Endothelial cell of umbilical vein (primary cell): Measurements from ENCODE around the gene MFAP2. TPM values are rescaled to one million over a fixed set of nuclear protein-coding genes. Genes with fewer than 3 reads are reported as not detected.

Source experiments
- BruUV-seq: library from RNA; stranded (reverse); fragments of 400-500 nt; replicated peaks from 2 replicates; lab custom pipeline; 2021; lab: Mats Ljungman, UMichigan
- CTCF ChIA-PET: fragments of 300-600, 350-600 bp; sonication (Branson Sonifier 250); formaldehyde crosslinking; loops from one replicate; lab custom pipeline; 2021; ENCODE audit warnings: antibody characterized with exemption, inconsistent platforms; lab: Charles Lee
- POLR2A ChIA-PET: fragments of 300-600, 350-600 bp; sonication (Branson Sonifier 250); formaldehyde crosslinking; loops from one replicate; lab custom pipeline; 2021; ENCODE audit warnings: antibody characterized with exemption, inconsistent platforms; lab: Charles Lee
- DNase-seq: peaks from one replicate; pipeline ENCODE4 v3.0.0-alpha.2; 2011; ENCODE audit warnings: low read depth, low spot score
- FAIRE-seq: peaks from 2 replicates; lab custom pipeline; 2011; peaks lifted over from hg19 to GRCh38; lab: Jason Lieb, UNC
- H2AFZ ChIP-seq: 2 replicates; pipeline ENCODE4 v1.6.0; 2012; ENCODE audit warnings: low read depth, low read length, control low read depth, inconsistent platforms
- H3K27ac ChIP-seq: 2 replicates; pipeline ENCODE4 v1.5.1; 2011; ENCODE audit warnings: low read depth, mild to moderate bottlenecking, control low read depth, low read length, moderate library complexity; ENCODE audit not compliant: insufficient read depth
- H3K27me3 ChIP-seq, 2 experiments: 2 replicates each; pipeline versions ENCODE4 v1.6.0 to v1.6.1; 2011; ENCODE audit warnings: low read length in 2 of 2, mixed read lengths in 1 of 2; ENCODE audit not compliant: control insufficient read depth in 2 of 2, insufficient read depth in 2 of 2
- H3K36me3 ChIP-seq, 2 experiments: 2 replicates in 1 of 2; 3 replicates in 1 of 2; pipeline ENCODE4 v1.5.1; 2011; ENCODE audit warnings: low read length in 2 of 2, mild to moderate bottlenecking in 1 of 2, moderate library complexity in 1 of 2; ENCODE audit not compliant: control insufficient read depth in 2 of 2, insufficient read depth in 2 of 2; ENCODE audit errors: extremely low read depth in 1 of 2
- H3K4me1 ChIP-seq: 3 replicates; pipeline ENCODE4 v1.5.1; 2011; ENCODE audit warnings: mild to moderate bottlenecking, low read length; ENCODE audit not compliant: control insufficient read depth, insufficient read depth; ENCODE audit errors: extremely low read depth
- H3K4me2 ChIP-seq: 2 replicates; pipeline ENCODE4 v1.6.1; 2011; ENCODE audit warnings: low read length, control low read depth, mixed read lengths; ENCODE audit not compliant: insufficient read depth
- H3K4me3 ChIP-seq, 3 experiments: fragments of 200-600 bp in 1 of 3; sonication (generic), shearing (Covaris generic) in 1 of 3; replicated peaks in 1 of 3; 2 replicates each; pipeline ENCODE4 v1.5.1; 2011 to 2016; ENCODE audit warnings: control low read depth in 3 of 3, low read length in 3 of 3, mild to moderate bottlenecking in 2 of 3, inconsistent platforms in 1 of 3, low read depth in 1 of 3, moderate library complexity in 1 of 3; ENCODE audit not compliant: insufficient read depth in 1 of 3
- H3K79me2 ChIP-seq: 2 replicates; pipeline ENCODE4 v1.6.0; 2012; ENCODE audit warnings: low read length, inconsistent platforms; ENCODE audit not compliant: control insufficient read depth, insufficient read depth
- H3K9ac ChIP-seq: replicated peaks from 2 replicates; pipeline ENCODE3; 2011; ENCODE audit warnings: low read length, control low read depth; ENCODE audit not compliant: insufficient read depth; ENCODE audit errors: extremely low read depth
- H3K9me1 ChIP-seq: replicated peaks from 3 replicates; pipeline ENCODE4 v1.6.0; 2011; ENCODE audit warnings: mild to moderate bottlenecking, low read length; ENCODE audit not compliant: control insufficient read depth, insufficient read depth; ENCODE audit errors: extremely low read depth
- H3K9me3 ChIP-seq: replicated peaks from 2 replicates; pipeline ENCODE4 v1.5.1; 2012; ENCODE audit warnings: low read length, inconsistent platforms; ENCODE audit not compliant: control insufficient read depth, insufficient read depth
- H4K20me1 ChIP-seq: replicated peaks from 2 replicates; pipeline ENCODE3; 2011; ENCODE audit warnings: mild to moderate bottlenecking, low read length; ENCODE audit not compliant: control insufficient read depth, insufficient read depth; ENCODE audit errors: extremely low read depth
- EZH2 ChIP-seq: IDR thresholded peaks from 2 replicates; pipeline ENCODE4 v1.6.1; 2012; ENCODE audit warnings: borderline replicate concordance, low read depth, mild to moderate bottlenecking, moderate library complexity, low read length, inconsistent platforms; ENCODE audit not compliant: severe bottlenecking
- FOS ChIP-seq: IDR thresholded peaks from 2 replicates; pipeline ENCODE4 v1.6.1; 2011; ENCODE audit warnings: mild to moderate bottlenecking, low read length, moderate library complexity, borderline replicate concordance; ENCODE audit not compliant: insufficient read depth
- GATA2 ChIP-seq: IDR thresholded peaks from 2 replicates; pipeline ENCODE4 v1.7.0; 2011; ENCODE audit warnings: low read depth, mild to moderate bottlenecking, moderate library complexity, mixed read lengths, low read length; ENCODE audit not compliant: insufficient read length, insufficient read depth
- JUN ChIP-seq: IDR thresholded peaks from 2 replicates; pipeline ENCODE4 v1.6.1; 2011; ENCODE audit warnings: borderline replicate concordance, low read depth; ENCODE audit not compliant: insufficient read length, insufficient read depth
- MYC ChIP-seq: IDR thresholded peaks from one replicate; pipeline ENCODE4 v1.6.1; 2011; ENCODE audit warnings: mild to moderate bottlenecking, low read depth, low read length
- POLR2A ChIP-seq: IDR thresholded peaks from 2 replicates; pipeline ENCODE4 v1.6.1; 2012; ENCODE audit warnings: low read depth, mild to moderate bottlenecking, control low read depth, low read length
- POLR2AphosphoS5 ChIP-seq: IDR thresholded peaks from 2 replicates; pipeline ENCODE4 v1.6.1; 2012; ENCODE audit warnings: low read depth, mild to moderate bottlenecking, control low read depth, low read length, moderate library complexity; ENCODE audit not compliant: insufficient read depth
- dilution Hi-C: fragments of 300-500 bp; cut with MboI; formaldehyde crosslinking; loops from one replicate; pipeline ENCODE4 v1.15.0; 2019; ENCODE audit warnings: low sequenced_read_pairs; ENCODE audit not compliant: extremely low pct_ligation_motif_present
- intact Hi-C: fragments of 100-400 bp; cut with micrococcal nuclease; formaldehyde crosslinking; loops from one replicate; pipeline ENCODE4 v1.10.0; 2022
- polyA plus RNA-seq, 4 experiments: library from polyadenylated mRNA; depleted of rRNA in 3 of 4; stranded (reverse) in 3 of 4; unstranded in 1 of 4; fragments of >200 nt; gene quantifications; 2 replicates each; pipeline versions ENCODE4 v1.2.1 to v1.2.3, GENCODE V29; 2011 to 2012; ENCODE audit warnings: missing spikeins in 1 of 4
- total RNA-seq: library from RNA; stranded (reverse); gene quantifications from 2 replicates; pipeline ENCODE4 v1.2.3, GENCODE V29; 2021
- TF ChIP-seq, protein P1 (sequence below), 2 donors: IDR thresholded peaks; 1 replicate in 1 of 2; 2 replicates in 1 of 2; pipeline ENCODE4 v1.5.1; 2011; ENCODE audit warnings: low read length in 2 of 2, mild to moderate bottlenecking in 2 of 2, moderate library complexity in 2 of 2, control low read depth in 1 of 2, inconsistent platforms in 1 of 2, low read depth in 1 of 2; ENCODE audit not compliant: insufficient read depth in 1 of 2; ENCODE audit errors: extremely low read depth in 1 of 2
- TF ChIP-seq, protein P2 (sequence below): IDR thresholded peaks from 2 replicates; pipeline ENCODE4 v1.6.1; 2011; ENCODE audit not compliant: insufficient read depth, insufficient read length

MFAP2 gene
- total and polyA plus RNA-seq, 2 donors (not counting 3 experiments of a cell fraction or from before 2014, with no cell fraction given): 37.9 to 138 TPM

DNA sequence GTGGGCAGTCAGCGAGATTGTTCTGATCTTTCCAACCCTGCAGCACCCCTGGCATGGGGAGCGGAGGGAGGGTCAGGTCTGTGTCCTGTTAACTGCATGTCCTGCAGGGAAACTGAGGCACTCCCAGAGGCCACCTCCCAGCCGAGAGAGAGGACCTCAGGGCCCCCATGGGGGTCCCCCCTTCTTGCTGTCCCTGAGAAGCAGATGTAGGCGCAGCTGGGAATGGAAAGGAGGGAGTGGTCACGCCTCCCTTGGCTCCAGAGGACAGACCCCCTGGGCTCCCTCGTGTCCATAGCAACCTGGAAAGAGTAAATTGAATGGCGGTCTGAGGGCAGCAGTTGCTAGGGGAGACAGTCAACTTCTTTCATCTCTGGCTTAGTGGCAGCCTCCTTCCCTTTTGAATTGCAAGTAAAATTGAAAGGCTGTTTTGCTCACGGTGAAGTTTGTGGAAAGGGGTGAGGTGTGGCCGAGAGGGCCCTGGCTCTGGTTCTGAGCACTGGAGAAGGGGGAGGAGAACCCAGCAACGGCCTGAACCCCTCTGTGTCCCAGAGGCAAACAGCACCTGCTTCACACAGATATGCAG is 53.8 kb downstream of the MFAP2 start:
- TF ChIP-seq POLR2AphosphoS5 (no peak), JUN (no peak), EZH2 (no peak), POLR2A (no peak), GATA2 (no peak), MYC (no peak), FOS (no peak)
- TF ChIP-seq, protein P1, sequence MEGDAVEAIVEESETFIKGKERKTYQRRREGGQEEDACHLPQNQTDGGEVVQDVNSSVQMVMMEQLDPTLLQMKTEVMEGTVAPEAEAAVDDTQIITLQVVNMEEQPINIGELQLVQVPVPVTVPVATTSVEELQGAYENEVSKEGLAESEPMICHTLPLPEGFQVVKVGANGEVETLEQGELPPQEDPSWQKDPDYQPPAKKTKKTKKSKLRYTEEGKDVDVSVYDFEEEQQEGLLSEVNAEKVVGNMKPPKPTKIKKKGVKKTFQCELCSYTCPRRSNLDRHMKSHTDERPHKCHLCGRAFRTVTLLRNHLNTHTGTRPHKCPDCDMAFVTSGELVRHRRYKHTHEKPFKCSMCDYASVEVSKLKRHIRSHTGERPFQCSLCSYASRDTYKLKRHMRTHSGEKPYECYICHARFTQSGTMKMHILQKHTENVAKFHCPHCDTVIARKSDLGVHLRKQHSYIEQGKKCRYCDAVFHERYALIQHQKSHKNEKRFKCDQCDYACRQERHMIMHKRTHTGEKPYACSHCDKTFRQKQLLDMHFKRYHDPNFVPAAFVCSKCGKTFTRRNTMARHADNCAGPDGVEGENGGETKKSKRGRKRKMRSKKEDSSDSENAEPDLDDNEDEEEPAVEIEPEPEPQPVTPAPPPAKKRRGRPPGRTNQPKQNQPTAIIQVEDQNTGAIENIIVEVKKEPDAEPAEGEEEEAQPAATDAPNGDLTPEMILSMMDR (IDR thresholded peaks at IDR 0.05; ENCODE audit: extremely low read depth in 1 of 2, insufficient read depth in 1 of 2, low read depth in 1 of 2, low read length in 2 of 2): no peak
- TF ChIP-seq, protein P2, sequence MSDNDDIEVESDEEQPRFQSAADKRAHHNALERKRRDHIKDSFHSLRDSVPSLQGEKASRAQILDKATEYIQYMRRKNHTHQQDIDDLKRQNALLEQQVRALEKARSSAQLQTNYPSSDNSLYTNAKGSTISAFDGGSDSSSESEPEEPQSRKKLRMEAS: no peak
- Histone ChIP-seq H3K4me2 (no peak overlapping the region), H3K27me3 (no peaks in the 10 kb centered on the region), H3K27ac (no peak overlapping the region), H3K36me3 (no peaks in the 10 kb centered on the region), H4K20me1 (no peaks in the 10 kb centered on the region), H2AFZ (no peak overlapping the region), H3K9me3 (no peaks in the 10 kb centered on the region), H3K9ac (no peak overlapping the region), H3K79me2 (no peaks in the 10 kb centered on the region), H3K9me1 (no peaks in the 10 kb centered on the region), H3K4me3 (no peak overlapping the region), H3K4me1 (peaks cover 4% of the 10 kb centered on the region)
- dilution Hi-C loops (no loop called here), intact Hi-C loops (no loop called here)
- DNase-seq: no peak
- POLR2A ChIA-PET: no interaction called here
- no TSS peak for BruUV-seq
- no peak for FAIRE-seq
- CTCF ChIA-PET: no interaction called here
